ENCODE results near the gene RORC.

DNA sequence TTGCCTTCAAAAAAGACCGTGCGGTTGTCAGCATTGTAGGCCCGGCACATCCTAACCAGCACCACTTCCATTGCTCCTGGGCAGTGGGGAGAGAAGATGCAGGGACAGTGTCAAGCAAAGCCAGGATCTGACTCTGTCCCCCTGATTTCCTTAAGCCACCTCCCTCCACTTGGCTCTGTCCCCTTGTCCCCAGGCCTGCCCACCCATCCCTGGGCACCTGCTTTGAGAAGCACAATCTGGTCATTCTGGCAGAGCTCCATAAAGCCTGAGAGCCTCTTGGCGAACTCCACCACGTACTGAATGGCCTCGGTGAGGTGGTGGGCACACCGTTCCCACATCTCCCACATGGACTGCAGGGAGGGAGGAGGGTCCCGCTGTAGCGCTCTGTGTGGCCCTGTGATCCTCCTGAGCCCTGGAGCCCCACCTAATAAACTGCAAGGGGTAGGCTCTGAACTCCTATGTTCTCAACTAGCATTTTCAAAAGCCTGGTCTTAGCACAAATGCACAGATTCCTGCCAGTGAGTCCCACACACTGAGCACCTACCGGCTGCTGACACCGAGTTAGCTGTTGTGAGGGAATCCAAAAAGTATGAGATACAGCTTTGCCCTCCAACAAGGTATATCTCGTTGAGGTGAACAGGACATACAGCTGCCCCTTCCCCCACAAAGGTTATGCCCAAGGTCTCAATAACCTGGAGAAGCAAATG lies 18.2 kb downstream of the RORC start:
- TF ChIP-seq POLR2A (IDR thresholded peaks at IDR 0.05; ENCODE audit: low read depth, low read length) = no peak
- TF ChIP-seq POLR2AphosphoS5 (IDR thresholded peaks at IDR 0.05; ENCODE audit: low read depth, low read length) = no peak

All from GM12892 (cell line).